GM19025 (cell line): ENCODE data around the gene KLRB1.
"Not testable (repeated sequence)": the region's sequence is repeated elsewhere in the genome, so short reads cannot be mapped to it uniquely, and the experiment has no call there.

ENCODE experiments used
- ATAC-seq: cut with Tn5 transposase; IDR thresholded peaks from one replicate; pipeline ENCODE4 v1.9.1; 2021; ENCODE audit warnings: mild to moderate bottlenecking, low read depth, moderate library complexity; ENCODE audit not compliant: unreplicated experiment

KLRB1 gene

GRCh38 chr12:9545489-9545888 lies 62.2 kb downstream of the KLRB1 start:
- not testable (repeated sequence) for ATAC-seq
